Caco-2 (cell line): ENCODE data around the gene PSMB8. TPM values are rescaled to one million over a fixed set of nuclear protein-coding genes. Genes with fewer than 3 reads are reported as not detected.

Source experiments
- BruUV-seq: library from RNA; stranded (reverse); fragments of 400-500 nt; replicated peaks from 2 replicates; lab custom pipeline; 2021; lab: Mats Ljungman, UMichigan
- CTCF ChIA-PET: fragments of 300-600 bp; sonication (Branson Sonifier 250); formaldehyde crosslinking; loops from one replicate; lab custom pipeline; 2022; ENCODE audit warnings: antibody characterized with exemption; lab: Charles Lee
- POLR2A ChIA-PET: fragments of 300-600 bp; sonication (Branson Sonifier 250); formaldehyde crosslinking; loops from one replicate; lab custom pipeline; 2022; ENCODE audit warnings: antibody characterized with exemption; lab: Charles Lee
- DNase-seq, 2 experiments: peaks; one replicate each; pipeline versions ENCODE4 v3.0.0 to v3.0.0-alpha.2; 2020 to 2022
- H3K27me3 ChIP-seq: replicated peaks from 2 replicates; pipeline ENCODE4 v1.6.0; 2011; ENCODE audit warnings: low read length; ENCODE audit not compliant: control insufficient read depth, insufficient read depth
- H3K36me3 ChIP-seq: 2 replicates; pipeline ENCODE4 v1.5.1; 2011; ENCODE audit warnings: low read length; ENCODE audit not compliant: control insufficient read depth, insufficient read depth
- H3K4me1 ChIP-seq: fragments of 250-450 bp; sonication (Bioruptor Pico); 2 replicates; pipeline ENCODE4 v1.5.1; 2020; ENCODE audit warnings: mild to moderate bottlenecking
- H3K4me3 ChIP-seq: 2 replicates; pipeline ENCODE4 v1.5.1; 2011; ENCODE audit warnings: low read depth, mild to moderate bottlenecking, control low read depth, low read length
- H3K9me3 ChIP-seq: fragments of 250-450 bp; sonication (Bioruptor Pico); 2 replicates; pipeline ENCODE4 v1.5.1; 2020; ENCODE audit warnings: mild to moderate bottlenecking, moderate library complexity
- H3K27ac Mint-ChIP-seq: one replicate; pipeline ENCODE4 v1.8.0; 2022; ENCODE audit warnings: mixed read lengths; ENCODE audit not compliant: unreplicated experiment
- H3K27me3 Mint-ChIP-seq: one replicate; pipeline ENCODE4 v1.8.0; 2022; ENCODE audit warnings: mixed read lengths; ENCODE audit not compliant: insufficient read depth, unreplicated experiment
- H3K36me3 Mint-ChIP-seq: one replicate; pipeline ENCODE4 v1.8.0; 2022; ENCODE audit warnings: mild to moderate bottlenecking, mixed read lengths; ENCODE audit not compliant: insufficient read depth, unreplicated experiment
- H3K4me1 Mint-ChIP-seq: one replicate; pipeline ENCODE4 v1.8.0; 2022; ENCODE audit warnings: low read depth, mixed read lengths; ENCODE audit not compliant: unreplicated experiment
- H3K4me3 Mint-ChIP-seq: one replicate; pipeline ENCODE4 v1.8.0; 2022; ENCODE audit warnings: mild to moderate bottlenecking, moderate library complexity, mixed read lengths; ENCODE audit not compliant: unreplicated experiment
- H3K9me3 Mint-ChIP-seq: one replicate; pipeline ENCODE4 v1.8.0; 2022; ENCODE audit warnings: mixed read lengths; ENCODE audit not compliant: unreplicated experiment
- intact Hi-C: fragments of 100-400 bp; cut with micrococcal nuclease; formaldehyde crosslinking; loops from one replicate; pipeline ENCODE4 v1.10.0; 2022; ENCODE audit not compliant: unreplicated experiment
- total RNA-seq: library from RNA; stranded (reverse); gene quantifications from 2 replicates; pipeline ENCODE4 v1.2.3, GENCODE V29; 2022
- TF ChIP-seq, protein P1 (sequence below), 2 experiments: fragments of 200-600 bp in 1 of 2; IDR thresholded peaks; 1 replicate in 1 of 2; 2 replicates in 1 of 2; pipeline versions ENCODE4 v1.5.1 to v1.8.0; 2011 to 2022; ENCODE audit warnings: antibody characterized with exemption in 1 of 2, control low read depth in 1 of 2, inconsistent platforms in 1 of 2, low read depth in 1 of 2, low read length in 1 of 2, mild to moderate bottlenecking in 1 of 2, moderate library complexity in 1 of 2; ENCODE audit not compliant: insufficient read depth in 1 of 2, severe bottlenecking in 1 of 2, unreplicated experiment in 1 of 2

PSMB8 gene
- total RNA-seq, 1 experiment from 2014 or later = 3.7 TPM

DNA sequence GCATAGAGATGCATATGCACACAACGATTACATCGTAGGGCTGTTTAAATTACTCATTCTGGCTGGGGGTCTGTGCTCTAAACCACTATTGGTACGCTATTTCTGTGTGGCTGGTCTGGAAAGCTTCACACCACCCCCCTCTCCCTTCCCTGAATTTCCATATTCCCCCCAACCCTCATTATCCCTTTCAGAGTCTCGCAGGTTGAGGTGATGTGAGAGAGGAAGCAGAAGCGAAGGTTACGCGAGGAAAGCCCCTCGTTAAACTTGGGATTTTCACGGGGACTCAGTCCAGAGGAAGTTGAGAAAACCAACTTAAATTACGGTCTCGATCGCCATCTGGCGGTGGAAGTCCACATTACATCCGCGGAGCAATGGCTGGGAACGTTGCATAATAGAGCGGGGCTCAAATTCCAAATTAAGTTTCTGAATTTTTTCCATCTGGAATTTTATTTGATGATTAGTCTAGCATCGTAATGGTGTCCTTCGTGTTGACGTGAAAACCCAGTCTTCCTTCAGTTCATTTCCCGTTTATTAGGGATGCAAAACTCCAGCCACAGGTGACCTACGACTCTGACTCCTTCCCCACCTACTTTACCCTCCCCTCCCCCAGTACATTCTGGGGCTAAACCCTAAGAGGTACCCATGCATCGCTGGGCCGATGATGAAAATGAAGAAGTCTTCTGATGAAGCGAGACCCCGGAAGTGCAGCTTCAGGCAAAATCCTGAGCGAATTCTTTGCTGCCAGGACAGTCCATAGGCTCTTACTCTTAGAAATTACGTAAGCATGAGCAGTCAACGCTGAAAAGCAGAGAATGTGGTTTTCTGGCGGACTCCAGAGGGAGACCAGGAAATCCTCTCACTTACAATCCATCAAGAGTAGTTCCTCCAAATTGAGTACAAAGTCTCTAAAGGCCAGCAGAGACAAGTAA is 46.7 kb downstream of the PSMB8 start:
- 0 out of 2 replicates have a peak, but pooled peaks cover under 1% of the 10 kb centered on the region for H3K9me3 ChIP-seq
- Mint-ChIP-seq H3K4me1 (no peaks in the 10 kb centered on the region), H3K27ac (no peak overlapping the region), H3K9me3 (no peaks in the 10 kb centered on the region), H3K27me3 (peaks cover 25% of the 10 kb centered on the region), H3K4me3 (peak overlapping the region; percentile 56), H3K36me3 (no peaks in the 10 kb centered on the region)
- BruUV-seq = no TSS peak
- TF ChIP-seq, protein P1, sequence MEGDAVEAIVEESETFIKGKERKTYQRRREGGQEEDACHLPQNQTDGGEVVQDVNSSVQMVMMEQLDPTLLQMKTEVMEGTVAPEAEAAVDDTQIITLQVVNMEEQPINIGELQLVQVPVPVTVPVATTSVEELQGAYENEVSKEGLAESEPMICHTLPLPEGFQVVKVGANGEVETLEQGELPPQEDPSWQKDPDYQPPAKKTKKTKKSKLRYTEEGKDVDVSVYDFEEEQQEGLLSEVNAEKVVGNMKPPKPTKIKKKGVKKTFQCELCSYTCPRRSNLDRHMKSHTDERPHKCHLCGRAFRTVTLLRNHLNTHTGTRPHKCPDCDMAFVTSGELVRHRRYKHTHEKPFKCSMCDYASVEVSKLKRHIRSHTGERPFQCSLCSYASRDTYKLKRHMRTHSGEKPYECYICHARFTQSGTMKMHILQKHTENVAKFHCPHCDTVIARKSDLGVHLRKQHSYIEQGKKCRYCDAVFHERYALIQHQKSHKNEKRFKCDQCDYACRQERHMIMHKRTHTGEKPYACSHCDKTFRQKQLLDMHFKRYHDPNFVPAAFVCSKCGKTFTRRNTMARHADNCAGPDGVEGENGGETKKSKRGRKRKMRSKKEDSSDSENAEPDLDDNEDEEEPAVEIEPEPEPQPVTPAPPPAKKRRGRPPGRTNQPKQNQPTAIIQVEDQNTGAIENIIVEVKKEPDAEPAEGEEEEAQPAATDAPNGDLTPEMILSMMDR (IDR thresholded peaks at IDR 0.05; ENCODE audit: insufficient read depth in 1 of 2, low read depth in 1 of 2, low read length in 1 of 2, severe bottlenecking in 1 of 2, unreplicated experiment in 1 of 2) = peak; percentile 72 to 90
- intact Hi-C loops = loop anchor here (1.0 to 10.0 kb wide), 3 partner anchors 71 to 552 kb away; no protein-coding TSS in a partner anchor
- H3K36me3 ChIP-seq = no peaks in the 10 kb centered on the region
- POLR2A ChIA-PET = no interaction called here
- CTCF ChIA-PET = no interaction called here
- DNase-seq = peak; percentile 63 to 73
- H3K4me3 ChIP-seq = no peak overlapping the region
- no peaks in the 10 kb centered on the region for H3K4me1 ChIP-seq
- H3K27me3 ChIP-seq = no peaks in the 10 kb centered on the region

DNA sequence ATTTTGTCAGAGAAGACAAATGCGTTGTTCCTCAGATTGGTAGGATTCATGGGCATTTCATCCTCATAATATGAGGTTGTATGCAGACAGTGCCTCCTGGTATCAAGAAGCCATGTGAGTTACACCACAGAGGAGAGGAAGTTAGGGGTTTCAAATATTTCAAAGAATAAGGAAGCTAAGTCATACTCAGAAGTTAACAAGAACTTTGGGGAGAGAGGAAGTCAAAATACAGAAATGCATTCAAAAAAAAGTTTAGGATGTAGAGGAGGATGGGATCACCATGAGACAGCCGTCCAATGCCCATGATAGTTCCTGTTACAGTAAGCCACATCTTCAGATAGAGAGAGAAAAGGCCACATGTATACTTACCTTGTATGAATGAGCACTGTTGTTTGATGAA is 49.3 kb downstream of the PSMB8 start:
- Histone ChIP-seq H3K4me3 (no peak overlapping the region), H3K9me3 (no peaks in the 10 kb centered on the region), H3K27me3 (no peaks in the 10 kb centered on the region), H3K36me3 (no peaks in the 10 kb centered on the region), H3K4me1 (no peaks in the 10 kb centered on the region)
- TF ChIP-seq, protein P1 (IDR thresholded peaks at IDR 0.05; ENCODE audit: insufficient read depth in 1 of 2, low read depth in 1 of 2, low read length in 1 of 2, severe bottlenecking in 1 of 2, unreplicated experiment in 1 of 2) = no peak
- no peak overlapping the region for H3K4me3 Mint-ChIP-seq
- H3K27ac Mint-ChIP-seq = no peak overlapping the region
- intact Hi-C loops = loop anchor here (10.0 kb wide), 1 partner anchor 550 kb away; no protein-coding TSS in a partner anchor
- no peaks in the 10 kb centered on the region for H3K36me3 Mint-ChIP-seq
- DNase-seq = no peak
- H3K27me3 Mint-ChIP-seq = peaks cover 22% of the 10 kb centered on the region
- no peaks in the 10 kb centered on the region for H3K9me3 Mint-ChIP-seq
- no peaks in the 10 kb centered on the region for H3K4me1 Mint-ChIP-seq
- ChIA-PET CTCF (interaction anchor here (0.7 kb wide), 1 partner anchor 139 kb away, joined by 3 read pairs; no protein-coding TSS in a partner anchor), POLR2A (no interaction called here)
- no TSS peak for BruUV-seq

DNA sequence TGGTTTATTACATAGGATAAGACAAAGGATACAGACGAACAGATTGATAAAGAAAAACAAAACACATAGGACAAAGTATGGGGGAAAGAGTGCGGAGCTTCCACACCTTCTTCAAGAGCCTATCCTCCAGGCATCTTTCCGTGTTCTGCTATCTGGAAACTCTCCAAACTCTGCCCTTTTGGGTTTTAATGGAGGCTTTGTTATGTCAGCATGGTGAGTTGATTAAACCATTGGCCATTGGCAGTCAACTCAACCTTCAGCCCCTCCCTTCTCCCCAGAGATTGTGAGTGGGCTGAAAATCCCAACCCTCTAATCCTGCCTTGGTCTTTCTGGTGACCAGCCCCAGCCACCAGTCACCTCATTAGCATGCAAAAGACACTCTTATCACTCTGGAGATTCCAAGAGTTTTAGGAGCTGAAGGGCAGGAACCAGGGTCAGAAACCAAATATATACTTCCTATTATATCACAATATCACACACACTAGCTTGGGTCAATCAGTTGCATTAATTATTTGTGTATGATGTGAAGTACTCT is 50.9 kb downstream of the PSMB8 start:
- BruUV-seq = no TSS peak
- H3K36me3 ChIP-seq = no peaks in the 10 kb centered on the region
- no peaks in the 10 kb centered on the region for H3K9me3 Mint-ChIP-seq
- no peak overlapping the region for H3K27ac Mint-ChIP-seq
- H3K4me3 ChIP-seq = no peak overlapping the region
- no peak overlapping the region for H3K4me3 Mint-ChIP-seq
- peaks cover 13% of the 10 kb centered on the region for H3K27me3 Mint-ChIP-seq
- no peaks in the 10 kb centered on the region for H3K4me1 ChIP-seq
- intact Hi-C loops = loop anchor here (10.0 kb wide), 1 partner anchor 548 kb away; no protein-coding TSS in a partner anchor
- DNase-seq = no peak
- TF ChIP-seq, protein P1 (IDR thresholded peaks at IDR 0.05; ENCODE audit: insufficient read depth in 1 of 2, low read depth in 1 of 2, low read length in 1 of 2, severe bottlenecking in 1 of 2, unreplicated experiment in 1 of 2) = no peak
- no peaks in the 10 kb centered on the region for H3K4me1 Mint-ChIP-seq
- POLR2A ChIA-PET = no interaction called here
- CTCF ChIA-PET = no interaction called here
- H3K9me3 ChIP-seq = no peaks in the 10 kb centered on the region
- H3K27me3 ChIP-seq = no peaks in the 10 kb centered on the region
- H3K36me3 Mint-ChIP-seq = no peaks in the 10 kb centered on the region
